Erythroblast (primary cell): ENCODE data around the gene TNNC2.

Experiments
- GATA1 ChIP-seq: IDR thresholded peaks from 2 replicates; pipeline ENCODE4 v1.6.1; 2011; ENCODE audit warnings: low read depth, mild to moderate bottlenecking, control low read depth, low read length, moderate library complexity
- POLR2A ChIP-seq: IDR thresholded peaks from 2 replicates; pipeline ENCODE4 v1.6.1; 2011; ENCODE audit warnings: mild to moderate bottlenecking, low read length

DNA sequence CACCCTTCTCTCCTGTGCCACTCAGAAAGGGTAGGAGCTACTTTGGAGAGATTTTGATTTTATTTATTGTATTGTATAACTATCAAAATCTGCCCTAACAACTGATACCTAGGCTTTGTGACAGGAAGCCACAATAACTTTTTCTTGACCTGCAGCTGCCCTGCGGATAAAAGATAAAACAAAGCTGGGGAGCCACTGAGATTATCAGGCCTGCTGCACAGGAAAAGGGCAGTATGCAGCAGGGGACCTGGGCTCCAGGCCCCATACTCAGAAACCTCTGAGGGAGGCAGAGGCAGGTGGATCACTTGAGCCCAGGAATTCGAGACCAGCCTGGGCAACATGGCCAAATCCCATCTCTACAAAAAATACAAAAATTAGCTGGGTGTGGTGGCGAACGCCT, 5.5 kb upstream of the TNNC2 start:
- no peak for TF ChIP-seq POLR2A
- no peak for TF ChIP-seq GATA1
